ENCODE data around the gene FAM193B. TPM values are rescaled to one million over a fixed set of nuclear protein-coding genes. Genes with fewer than 3 reads are reported as not detected.

FAM193B gene
- total and polyA plus RNA-seq, 9 of the 15 experiments (the other 6 are each of a cell fraction or from before 2014, with no cell fraction given), result 4.4 to 76.4 (median 37.3) TPM

DNA sequence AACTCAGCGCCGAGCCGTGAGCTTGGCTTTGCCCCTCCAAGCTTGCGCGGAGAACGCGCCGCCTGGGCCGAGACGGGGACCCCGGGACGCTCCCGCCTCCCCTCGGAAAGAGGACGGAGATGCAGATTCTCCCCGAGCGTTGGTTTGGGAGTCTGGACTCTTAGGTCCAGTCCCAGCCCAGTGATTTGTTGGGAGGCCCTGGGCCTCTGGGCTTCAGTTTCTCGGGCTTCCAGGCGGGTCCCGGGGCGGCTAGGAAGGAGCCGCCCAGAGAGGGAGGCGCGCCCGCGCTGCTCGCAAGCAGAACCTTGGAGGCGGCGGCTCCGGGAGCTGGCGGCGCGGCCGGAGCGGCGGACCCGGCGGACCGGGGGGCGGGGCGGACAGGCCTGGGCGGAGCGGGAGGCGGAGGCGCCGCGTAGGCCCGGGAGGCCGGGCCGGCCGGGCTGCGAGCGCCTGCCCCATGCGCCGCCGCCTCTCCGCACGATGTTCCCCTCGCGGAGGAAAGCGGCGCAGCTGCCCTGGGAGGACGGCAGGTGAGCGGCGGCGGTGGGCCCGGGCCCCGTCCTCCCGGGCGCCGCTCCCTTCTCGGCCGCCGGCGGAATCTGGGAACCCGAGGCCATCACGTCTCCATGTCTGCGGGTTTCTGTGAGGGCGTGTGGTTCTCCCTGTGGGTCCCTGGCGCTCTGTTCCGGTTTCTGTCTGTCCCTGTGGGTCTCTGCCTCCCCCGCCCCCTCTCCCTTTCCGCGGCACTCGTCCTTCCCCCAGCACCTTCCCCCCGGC lies 45.6 kb upstream of the FAM193B start, which contains the start of gene B4GALT7 (continued):
- TF ChIP-seq ETV6 (IDR thresholded peaks at IDR 0.05; ENCODE audit: borderline replicate concordance in 1 of 2, low read depth in 2 of 2, low read length in 1 of 2), result no peak
- TF ChIP-seq ETV6 (CRISPR knock-in tag; IDR thresholded peaks at IDR 0.05; ENCODE audit: borderline replicate concordance), result no peak
- no peak; the same call in 1 of the 2 replicates for TF ChIP-seq GATAD2B (IDR thresholded peaks at IDR 0.05; ENCODE audit: borderline replicate concordance)
- peak; percentile 94 for TF ChIP-seq THAP12 (CRISPR knock-in tag; IDR thresholded peaks at IDR 0.05)
- no peak for TF ChIP-seq ELK3 (CRISPR knock-in tag; IDR thresholded peaks at IDR 0.05)
- peak; percentile 93 for TF ChIP-seq RBBP5 (IDR thresholded peaks at IDR 0.05; ENCODE audit: borderline replicate concordance, insufficient read depth, low read length, poor library complexity, severe bottlenecking)
- no peak for TF ChIP-seq ZBTB8A (IDR thresholded peaks at IDR 0.05; ENCODE audit: partially characterized antibody)
- TF ChIP-seq DACH1 (IDR thresholded peaks at IDR 0.05; ENCODE audit: partially characterized antibody), result no peak
- no peak for TF ChIP-seq BRF2 (IDR thresholded peaks at IDR 0.05; ENCODE audit: borderline replicate concordance, insufficient read depth, insufficient read length)
- TF ChIP-seq ZNF124 (CRISPR knock-in tag; IDR thresholded peaks at IDR 0.05), result no peak
- no peak for TF ChIP-seq CBX3 (IDR thresholded peaks at IDR 0.05; ENCODE audit: borderline replicate concordance in 1 of 2, low read length in 2 of 2)
- no peak for TF ChIP-seq PYGO2 (tag; IDR thresholded peaks at IDR 0.05)
- TF ChIP-seq ZNF232 (CRISPR knock-in tag; IDR thresholded peaks at IDR 0.05), result no peak
- TF ChIP-seq NR1H2 (CRISPR knock-in tag; IDR thresholded peaks at IDR 0.05), result no peak
- no peak for TF ChIP-seq SIRT6 (IDR thresholded peaks at IDR 0.05; ENCODE audit: low read depth, low read length)
- no peak for TF ChIP-seq ZNF23 (CRISPR knock-in tag; IDR thresholded peaks at IDR 0.05)
- no peak for TF ChIP-seq ZNF12 (CRISPR knock-in tag; IDR thresholded peaks at IDR 0.05)
- no peak for TF ChIP-seq ZNF75A (CRISPR knock-in tag; IDR thresholded peaks at IDR 0.05)
- TF ChIP-seq HNRNPLL (IDR thresholded peaks at IDR 0.05; ENCODE audit: low read depth, low read length, poor library complexity, severe bottlenecking), result peak; percentile 36
- TF ChIP-seq POLR2AphosphoS5 (IDR thresholded peaks at IDR 0.05; ENCODE audit: control insufficient read depth, insufficient read depth, low read depth, low read length), result peak; percentile 51; the same call in 1 of the 2 replicates
- no peak for TF ChIP-seq MEF2D (tag; conservative IDR thresholded peaks at IDR 0.05; ENCODE audit: low read depth)
- TF ChIP-seq KLF16 (IDR thresholded peaks at IDR 0.05), result no peak
- no peak for TF ChIP-seq CCAR2 (IDR thresholded peaks at IDR 0.05; ENCODE audit: low read depth, low read length)
- TF ChIP-seq ZSCAN29 (IDR thresholded peaks at IDR 0.05), result 0 out of 2 replicates have a peak, but pooled peaks have one; percentile 39
- no peak for TF ChIP-seq DMBX1 (CRISPR knock-in tag; IDR thresholded peaks at IDR 0.05; ENCODE audit: borderline replicate concordance)

Measured in K562 (cell line).